Osteoblast (primary cell): ENCODE data around the gene PRKN. TPM values are rescaled to one million over a fixed set of nuclear protein-coding genes. Genes with fewer than 3 reads are reported as not detected.
"Not testable (repeated sequence)": the region's sequence is repeated elsewhere in the genome, so short reads cannot be mapped to it uniquely, and the experiment has no call there.

Experiments used
- DNase-seq: peaks from one replicate; pipeline ENCODE4 v3.0.0; 2011; ENCODE audit warnings: low spot score, mixed read lengths; ENCODE audit not compliant: insufficient read length; ENCODE audit errors: missing footprints
- H2AFZ ChIP-seq: 2 replicates; pipeline ENCODE4 v1.6.0; 2011; ENCODE audit warnings: mild to moderate bottlenecking, low read length
- H3K27ac ChIP-seq: 2 replicates; pipeline ENCODE4 v1.5.1; 2011; ENCODE audit warnings: mild to moderate bottlenecking, low read depth, low read length, moderate library complexity
- H3K27me3 ChIP-seq: 2 replicates; pipeline ENCODE4 v1.6.0; 2012; ENCODE audit warnings: mild to moderate bottlenecking, control low read depth, inconsistent platforms, low read length, moderate library complexity; ENCODE audit not compliant: insufficient read depth
- H3K36me3 ChIP-seq: 2 replicates; pipeline ENCODE4 v1.5.1; 2011; ENCODE audit warnings: mild to moderate bottlenecking, low read length, control low read depth, moderate library complexity; ENCODE audit not compliant: insufficient read depth
- H3K4me1 ChIP-seq: 2 replicates; pipeline ENCODE4 v1.5.1; 2011; ENCODE audit warnings: mild to moderate bottlenecking, low read length, control low read depth, moderate library complexity; ENCODE audit not compliant: insufficient read depth
- H3K4me2 ChIP-seq: 2 replicates; pipeline ENCODE4 v1.6.0; 2011; ENCODE audit warnings: mild to moderate bottlenecking, low read length; ENCODE audit not compliant: insufficient read depth
- H3K4me3 ChIP-seq: fragments of 200-600 bp; sonication (generic); 3 replicates; pipeline ENCODE4 v1.5.1; 2012; ENCODE audit warnings: mild to moderate bottlenecking, low read length, inconsistent platforms; ENCODE audit not compliant: insufficient read depth
- H3K79me2 ChIP-seq: 2 replicates; pipeline ENCODE4 v1.6.0; 2012; ENCODE audit warnings: mild to moderate bottlenecking, low read length, control low read depth, inconsistent platforms; ENCODE audit not compliant: insufficient read depth
- H3K9me3 ChIP-seq: 2 replicates; pipeline ENCODE4 v1.5.1; 2011; ENCODE audit warnings: low read depth, low read length, control low read depth
- H4K20me1 ChIP-seq: 2 replicates; pipeline ENCODE4 v1.6.0; 2012; ENCODE audit warnings: mild to moderate bottlenecking, low read length, control low read depth; ENCODE audit not compliant: insufficient read depth
- total RNA-seq: library from RNA; depleted of rRNA; stranded (reverse); fragments of >200 nt; gene quantifications from 2 replicates; pipeline ENCODE4 v1.2.3, GENCODE V29; 2012
- TF ChIP-seq, protein P1 (sequence below): IDR thresholded peaks from 2 replicates; pipeline ENCODE4 v1.5.1; 2011; ENCODE audit warnings: mild to moderate bottlenecking, low read depth, low read length, moderate library complexity; ENCODE audit errors: extremely low read depth

The PRKN gene
- total RNA-seq, 1 donor: 2.9 TPM

DNA sequence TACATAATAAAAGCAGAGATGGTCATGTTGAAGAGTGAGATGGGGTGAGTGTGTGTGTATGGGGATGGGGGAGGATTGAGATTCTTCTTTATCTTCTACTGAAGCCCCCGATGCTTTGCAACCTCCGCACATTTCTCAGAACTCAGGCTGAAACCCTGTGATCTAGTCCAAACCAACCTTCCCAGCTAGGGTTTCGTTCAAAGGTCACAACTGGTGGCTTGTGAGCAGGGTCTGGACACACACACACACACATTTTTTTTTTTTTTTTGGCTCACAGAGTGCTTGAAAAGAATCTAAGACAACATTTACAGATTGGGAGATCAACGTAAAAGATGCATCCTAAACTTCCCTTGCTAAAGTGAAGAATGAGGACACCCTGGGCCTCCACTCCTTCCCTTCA lies 1228.7 kb downstream of the PRKN start:
- TF ChIP-seq, protein P1, sequence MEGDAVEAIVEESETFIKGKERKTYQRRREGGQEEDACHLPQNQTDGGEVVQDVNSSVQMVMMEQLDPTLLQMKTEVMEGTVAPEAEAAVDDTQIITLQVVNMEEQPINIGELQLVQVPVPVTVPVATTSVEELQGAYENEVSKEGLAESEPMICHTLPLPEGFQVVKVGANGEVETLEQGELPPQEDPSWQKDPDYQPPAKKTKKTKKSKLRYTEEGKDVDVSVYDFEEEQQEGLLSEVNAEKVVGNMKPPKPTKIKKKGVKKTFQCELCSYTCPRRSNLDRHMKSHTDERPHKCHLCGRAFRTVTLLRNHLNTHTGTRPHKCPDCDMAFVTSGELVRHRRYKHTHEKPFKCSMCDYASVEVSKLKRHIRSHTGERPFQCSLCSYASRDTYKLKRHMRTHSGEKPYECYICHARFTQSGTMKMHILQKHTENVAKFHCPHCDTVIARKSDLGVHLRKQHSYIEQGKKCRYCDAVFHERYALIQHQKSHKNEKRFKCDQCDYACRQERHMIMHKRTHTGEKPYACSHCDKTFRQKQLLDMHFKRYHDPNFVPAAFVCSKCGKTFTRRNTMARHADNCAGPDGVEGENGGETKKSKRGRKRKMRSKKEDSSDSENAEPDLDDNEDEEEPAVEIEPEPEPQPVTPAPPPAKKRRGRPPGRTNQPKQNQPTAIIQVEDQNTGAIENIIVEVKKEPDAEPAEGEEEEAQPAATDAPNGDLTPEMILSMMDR: no peak
- no peak overlapping the region for H3K27ac ChIP-seq

DNA sequence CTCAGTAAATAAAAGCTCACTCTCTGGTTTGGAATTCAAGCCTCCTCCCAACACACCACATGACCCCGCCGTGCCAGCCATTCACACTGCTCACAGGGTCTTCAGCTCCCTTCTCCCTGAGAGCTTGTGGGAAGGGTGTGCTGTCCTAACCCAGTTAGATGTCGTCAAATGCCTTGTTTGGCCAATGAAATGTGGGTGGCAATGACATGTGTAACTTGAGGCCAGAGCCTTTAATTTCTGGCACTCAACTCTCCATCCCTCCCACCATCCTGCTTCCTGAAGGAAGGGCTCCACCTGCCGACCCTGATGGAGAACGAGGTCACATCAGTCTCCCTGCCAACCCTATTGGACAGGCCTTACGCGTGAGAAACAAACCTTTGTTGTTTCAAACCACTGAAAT lies 1229.2 kb downstream of the PRKN start:
- Histone ChIP-seq H3K27me3 (no peaks in the 10 kb centered on the region), H3K4me2 (no peak overlapping the region), H3K36me3 (no peaks in the 10 kb centered on the region), H2AFZ (no peak overlapping the region), H3K4me1 (no peaks in the 10 kb centered on the region), H3K27ac (no peak overlapping the region), H4K20me1 (no peaks in the 10 kb centered on the region), H3K79me2 (no peaks in the 10 kb centered on the region), H3K9me3 (no peaks in the 10 kb centered on the region), H3K4me3 (no peak overlapping the region)
- DNase-seq: no peak
- TF ChIP-seq, protein P1: peak; percentile 20

More for the DNA sequence above, 1228.7 kb downstream of the PRKN start:
- Histone ChIP-seq H3K36me3 (no peaks in the 10 kb centered on the region), H3K4me2 (no peak overlapping the region), H3K4me1 (no peaks in the 10 kb centered on the region), H3K79me2 (no peaks in the 10 kb centered on the region), H3K27me3 (no peaks in the 10 kb centered on the region), H4K20me1 (no peaks in the 10 kb centered on the region), H2AFZ (no peak overlapping the region), H3K9me3 (no peaks in the 10 kb centered on the region), H3K4me3 (no peak overlapping the region)
- no peak for DNase-seq

DNA sequence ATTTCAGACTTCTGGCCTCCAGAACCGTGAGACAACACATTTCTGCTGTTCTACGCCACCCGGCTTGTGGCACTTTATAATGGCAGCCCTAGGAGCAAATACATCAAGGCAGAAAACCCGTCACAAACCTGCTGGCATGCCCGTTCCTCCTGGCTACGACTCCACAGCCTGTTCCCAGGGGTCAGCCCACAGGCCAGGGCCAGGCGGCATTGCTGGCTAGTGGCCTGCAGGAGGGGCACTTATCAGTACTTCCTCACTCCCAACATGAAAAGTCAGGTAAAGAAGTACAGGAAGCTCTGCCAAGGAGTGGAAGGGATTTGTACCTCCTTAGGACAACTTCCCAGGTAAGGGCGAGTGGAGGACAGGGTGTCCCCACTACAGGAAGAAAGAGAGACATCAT lies 1230.6 kb downstream of the PRKN start:
- no peak overlapping the region for H3K4me2 ChIP-seq
- no peaks in the 10 kb centered on the region for H3K9me3 ChIP-seq
- H3K79me2 ChIP-seq: no peaks in the 10 kb centered on the region
- H3K27me3 ChIP-seq: no peaks in the 10 kb centered on the region
- no peak for DNase-seq
- H3K27ac ChIP-seq: no peak overlapping the region
- TF ChIP-seq, protein P1: no peak
- H2AFZ ChIP-seq: no peak overlapping the region
- H3K4me1 ChIP-seq: no peaks in the 10 kb centered on the region
- no peak overlapping the region for H3K4me3 ChIP-seq
- no peaks in the 10 kb centered on the region for H4K20me1 ChIP-seq
- H3K36me3 ChIP-seq: no peaks in the 10 kb centered on the region

DNA sequence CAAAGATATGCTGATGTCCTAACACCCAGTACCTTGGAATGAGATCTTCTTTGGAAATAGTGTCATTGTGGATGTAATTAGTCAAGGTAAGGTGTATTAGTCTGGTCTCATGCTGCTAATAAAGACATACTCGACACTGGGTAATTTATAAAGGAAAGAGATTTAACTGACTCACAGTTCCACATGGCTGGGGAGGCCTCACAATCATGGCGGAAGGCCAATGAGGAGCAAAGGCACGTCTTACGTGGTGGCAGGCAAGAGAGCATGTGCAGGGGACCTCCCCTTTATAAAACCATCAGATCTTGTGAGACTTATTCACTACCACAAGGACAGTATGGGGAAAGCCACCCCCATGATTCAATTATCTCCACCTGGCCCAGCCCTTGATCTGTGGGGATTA lies 1231.3 kb downstream of the PRKN start:
- not testable (repeated sequence) for H3K27me3 ChIP-seq, H3K36me3 ChIP-seq, DNase-seq, H3K4me1 ChIP-seq, H4K20me1 ChIP-seq, H2AFZ ChIP-seq, H3K4me2 ChIP-seq, H3K79me2 ChIP-seq, H3K9me3 ChIP-seq, H3K4me3 ChIP-seq, H3K27ac ChIP-seq
